K562 (cell line): ENCODE measurements around the gene ALOX5. TPM values are rescaled to one million over a fixed set of nuclear protein-coding genes. Genes with fewer than 3 reads are reported as not detected.
A peak's percentile ranks its signal among the peaks of the same experiment; 100 is the strongest.
"Not testable (repeated sequence)": the region's sequence is repeated elsewhere in the genome, so short reads cannot be mapped to it uniquely, and the experiment has no call there.

Experiments used
- ATAC-seq: fragments of 200-7000 bp; cut with Tn5 transposase; 3 replicates; pipeline ENCODE4 v1.9.1; 2020; ENCODE audit warnings: moderate library complexity
- BruUV-seq: library from RNA; stranded (reverse); fragments of 400-500 nt; replicated peaks from 2 replicates; lab custom pipeline; 2021; lab: Mats Ljungman, UMichigan
- CTCF ChIA-PET: fragments of 300-600 bp; formaldehyde crosslinking; extraction: SDS; loops from one replicate; lab custom pipeline; 2021; ENCODE audit warnings: low intra/inter-chr PET ratio; lab: Yijun Ruan, JAX
- POLR2A ChIA-PET: fragments of 300-600, 350-650 bp; sonication (Branson Sonifier 250); formaldehyde crosslinking; extraction: SDS; loops from one replicate; lab custom pipeline; 2021; ENCODE audit warnings: antibody characterized with exemption, inconsistent platforms; lab: Yijun Ruan, JAX
- DNase-seq, 4 experiments: peaks; one replicate each; pipeline versions ENCODE4 v3.0.0 to v3.0.0-alpha.2; 2011 to 2018; ENCODE audit warnings: low spot score in 3 of 4, mixed read lengths in 3 of 4; ENCODE audit errors: extremely low read depth in 1 of 4
- FAIRE-seq: peaks from 2 replicates; lab custom pipeline; 2011; peaks lifted over from hg19 to GRCh38; lab: Jason Lieb, UNC
- H2AFZ ChIP-seq: 2 replicates; pipeline ENCODE4 v1.6.0; 2011; ENCODE audit warnings: low read depth, low read length, control low read depth, inconsistent platforms
- H3K27ac ChIP-seq: fragments of 200-600 bp; 3 replicates; pipeline ENCODE4 v1.8.0; 2011; ENCODE audit warnings: low read depth, mild to moderate bottlenecking, control low read depth, inconsistent platforms, low read length, moderate library complexity, mixed read lengths; ENCODE audit errors: extremely low read depth
- H3K27me3 ChIP-seq, 2 experiments: fragments of 300-600 bp in 1 of 2; 2 replicates in 1 of 2; 3 replicates in 1 of 2; pipeline versions ENCODE4 v1.6.0 to v1.8.0; 2011; ENCODE audit warnings: inconsistent platforms in 2 of 2, low read length in 2 of 2, mild to moderate bottlenecking in 1 of 2, mixed read lengths in 1 of 2, moderate library complexity in 1 of 2; ENCODE audit not compliant: control insufficient read depth in 2 of 2, insufficient read depth in 2 of 2
- H3K36me3 ChIP-seq: fragments of 300-600 bp; 3 replicates; pipeline ENCODE4 v1.8.0; 2011; ENCODE audit warnings: mild to moderate bottlenecking, low read length, inconsistent platforms; ENCODE audit not compliant: control insufficient read depth, insufficient read depth
- H3K4me1 ChIP-seq, 2 experiments: fragments of 200-600 bp in 1 of 2; replicated peaks in 1 of 2; 2 replicates in 1 of 2; 3 replicates in 1 of 2; pipeline versions ENCODE4 v1.5.1 to v1.8.0; 2011; ENCODE audit warnings: inconsistent platforms in 2 of 2, low read length in 2 of 2, mild to moderate bottlenecking in 1 of 2, mixed read lengths in 1 of 2, moderate library complexity in 1 of 2; ENCODE audit not compliant: control insufficient read depth in 2 of 2, insufficient read depth in 2 of 2
- H3K4me2 ChIP-seq: 2 replicates; pipeline ENCODE4 v1.6.1; 2011; ENCODE audit warnings: low read length, control low read depth, inconsistent platforms, mixed read lengths; ENCODE audit not compliant: insufficient read depth
- H3K4me3 ChIP-seq: fragments of 200-600 bp; sonication (generic), shearing (Covaris generic); 2 replicates; pipeline ENCODE4 v1.5.1; 2016; ENCODE audit warnings: control low read depth, inconsistent platforms
- H3K79me2 ChIP-seq: fragments of 200-600 bp; 3 replicates; pipeline ENCODE4 v1.8.0; 2011; ENCODE audit warnings: low read length, inconsistent platforms; ENCODE audit not compliant: control insufficient read depth, insufficient read depth
- H3K9ac ChIP-seq, 2 experiments: 2 replicates each; pipeline versions ENCODE4 v1.6.0 to v1.6.1; 2011; ENCODE audit warnings: low read depth in 2 of 2, low read length in 2 of 2, control low read depth in 1 of 2, inconsistent platforms in 1 of 2, mild to moderate bottlenecking in 1 of 2, mixed read lengths in 1 of 2; ENCODE audit not compliant: insufficient read depth in 1 of 2
- H3K9me1 ChIP-seq: one replicate; pipeline ENCODE4 v1.6.0; 2011; ENCODE audit warnings: inconsistent platforms, mild to moderate bottlenecking, low read length, moderate library complexity; ENCODE audit not compliant: control insufficient read depth, insufficient read depth
- H3K9me3 ChIP-seq: replicated peaks from 2 replicates; pipeline ENCODE4 v1.5.1; 2011; ENCODE audit warnings: low read depth, low read length, inconsistent platforms; ENCODE audit not compliant: control insufficient read depth, insufficient read depth
- H4K20me1 ChIP-seq: replicated peaks from 2 replicates; pipeline ENCODE4 v1.6.1; 2011; ENCODE audit warnings: low read length, inconsistent platforms, mixed read lengths; ENCODE audit not compliant: control insufficient read depth, insufficient read depth
- RBM15 ChIP-seq: fragments of 200-400 bp; formaldehyde crosslinking; IDR thresholded peaks from 2 replicates; pipeline ENCODE4 v1.6.1; 2018; ENCODE audit warnings: mild to moderate bottlenecking, low read length, moderate library complexity; ENCODE audit not compliant: insufficient read depth
- TAF7 ChIP-seq: fragments of 450-650 bp; IDR thresholded peaks from 2 replicates; pipeline ENCODE4 v1.6.1; 2016; ENCODE audit warnings: missing genetic modification characterization, missing compliant biosample characterization
- ZNF354B ChIP-seq: fragments of 250-450 bp; sonication (Bioruptor Pico); IDR thresholded peaks from 2 replicates; pipeline ENCODE4 v1.4.0; 2020
- ZNF507 ChIP-seq: conservative IDR thresholded peaks from 2 replicates; pipeline ENCODE4 v1.6.1; 2017; ENCODE audit warnings: missing genetic modification characterization, missing compliant biosample characterization
- WGBS: fragments of 100-300 bp; shearing (Covaris generic); methylation state at CpG from one replicate; pipeline ENCODE4 v1.1.6; 2016; ENCODE audit warnings: low coverage, mixed read lengths; ENCODE audit not compliant: insufficient coverage; ENCODE audit errors: missing lambda C conversion rate; 5-methylcytosine and 5-hydroxymethylcytosine counted together
- in situ Hi-C: fragments of 300-500 bp; cut with MboI; formaldehyde crosslinking; loops from 4 replicates; pipeline ENCODE4 v1.15.0; 2018; ENCODE audit warnings: inconsistent platforms, mixed read lengths
- intact Hi-C: fragments of 100-400 bp; cut with micrococcal nuclease; formaldehyde crosslinking; loops from 2 replicates; pipeline ENCODE4 v1.14.2; 2022
- polyA plus RNA-seq, 8 experiments: library from polyadenylated mRNA; depleted of rRNA in 4 of 8; stranded (reverse) in 5 of 8; unstranded in 3 of 8; fragments of >200 nt; fragmentation: Nextera tagmentation in 2 of 8; fragmentation: Illumina TruSeq in 1 of 8; extraction: Ambion mirVana in 2 of 8; extraction: Trizol in 1 of 8; gene quantifications; 2 replicates each; pipeline versions ENCODE4 v1.2.1 to v1.2.3, GENCODE V29; 2011 to 2014; ENCODE audit warnings: inconsistent platforms in 1 of 8, missing spikeins in 1 of 8
- total RNA-seq, 7 experiments: library from RNA; depleted of rRNA in 6 of 7; stranded (reverse); fragments of >200 nt in 6 of 7; fragmentation: Illumina TruSeq in 2 of 7; extraction: Trizol in 2 of 7; gene quantifications; 2 replicates each; pipeline versions ENCODE4 v1.2.1 to v1.2.3, GENCODE V29; 2011 to 2021; ENCODE audit warnings: low replicate concordance in 1 of 7

The ALOX5 gene
- total and polyA plus RNA-seq, 9 of the 15 experiments (the other 6 are each of a cell fraction or from before 2014, with no cell fraction given): 0.10 to 2.4 (median 1.4) TPM

GRCh38 chr10:45387096-45387893, 13.3 kb downstream of the ALOX5 start:
- DNase-seq (no peak), ATAC-seq (no peak), FAIRE-seq (no peak)
- no TSS peak for BruUV-seq
- WGBS: 11% methylated on average over 8 of the region's 8 CpGs
- H3K4me1 ChIP-seq: no peaks in the 10 kb centered on the region; a peak in 1 of 5 replicates
- no peak overlapping the region for H3K27ac ChIP-seq
- intact Hi-C loops (no loop called here), in situ Hi-C loops (no loop called here)
- H3K9ac ChIP-seq: no peak overlapping the region
- no peak overlapping the region for H3K4me3 ChIP-seq
- H3K4me2 ChIP-seq: no peak overlapping the region
- H3K9me1 ChIP-seq: no peaks in the 10 kb centered on the region
- H2AFZ ChIP-seq: no peak overlapping the region
- no peak for TF ChIP-seq TAF7
- no peak for TF ChIP-seq RBM15
- no peaks in the 10 kb centered on the region for H3K9me3 ChIP-seq
- H3K36me3 ChIP-seq: no peaks in the 10 kb centered on the region
- POLR2A ChIA-PET: interaction anchor here (0.6 to 3.2 kb wide), 3 partner anchors 7 to 15 kb away, joined by 3 to 10 read pairs (median 3); no protein-coding TSS in a partner anchor
- H3K27me3 ChIP-seq: peaks cover 7 to 32% of the 10 kb centered on the region in 2 experiments; a peak in 3 of 5 replicates
- no peaks in the 10 kb centered on the region for H4K20me1 ChIP-seq
- CTCF ChIA-PET: no interaction called here
- H3K79me2 ChIP-seq: no peaks in the 10 kb centered on the region

GRCh38 chr10:45389671-45390070, 15.7 kb downstream of the ALOX5 start:
- H4K20me1 ChIP-seq, H3K4me2 ChIP-seq, ATAC-seq, H3K9ac ChIP-seq, H3K4me1 ChIP-seq, POLR2A ChIA-PET, H2AFZ ChIP-seq, BruUV-seq, H3K9me1 ChIP-seq, H3K4me3 ChIP-seq, intact Hi-C loops, H3K36me3 ChIP-seq, FAIRE-seq, in situ Hi-C loops, DNase-seq, CTCF ChIA-PET, H3K27ac ChIP-seq, H3K79me2 ChIP-seq, H3K9me3 ChIP-seq: not testable (repeated sequence)
- peaks cover 7 to 17% of the 10 kb centered on the region in 2 experiments; a peak in 3 of 5 replicates for H3K27me3 ChIP-seq
- TF ChIP-seq ZNF507 (tag): peak; percentile 98
- peak; percentile 90 for TF ChIP-seq ZNF354B (CRISPR knock-in tag)
- WGBS: 17% methylated on average over 2 of the region's 2 CpGs

- H3K9me3 ChIP-seq, H3K4me3 ChIP-seq, intact Hi-C loops, H3K9me1 ChIP-seq, in situ Hi-C loops, ATAC-seq, H3K27ac ChIP-seq, H3K9ac ChIP-seq, H3K27me3 ChIP-seq, H3K79me2 ChIP-seq, DNase-seq, POLR2A ChIA-PET, BruUV-seq, H3K4me1 ChIP-seq, H2AFZ ChIP-seq, H3K4me2 ChIP-seq, H3K36me3 ChIP-seq, CTCF ChIA-PET, FAIRE-seq, H4K20me1 ChIP-seq: not testable (repeated sequence)
- WGBS: 24% methylated on average over 8 of the region's 28 CpGs
Measured at GRCh38 chr10:45391636-45392035, 17.6 kb downstream of the ALOX5 start.
